K562 (cell line): ENCODE results near the gene TRRAP. TPM values are rescaled to one million over a fixed set of nuclear protein-coding genes. Genes with fewer than 3 reads are reported as not detected.

Experiments used
- ATAC-seq: fragments of 200-7000 bp; cut with Tn5 transposase; 3 replicates; pipeline ENCODE4 v1.9.1; 2020; ENCODE audit warnings: moderate library complexity
- BruUV-seq: library from RNA; stranded (reverse); fragments of 400-500 nt; replicated peaks from 2 replicates; lab custom pipeline; 2021; lab: Mats Ljungman, UMichigan
- CTCF ChIA-PET: fragments of 300-600 bp; formaldehyde crosslinking; extraction: SDS; loops from one replicate; lab custom pipeline; 2021; ENCODE audit warnings: low intra/inter-chr PET ratio; lab: Yijun Ruan, JAX
- POLR2A ChIA-PET: fragments of 300-600, 350-650 bp; sonication (Branson Sonifier 250); formaldehyde crosslinking; extraction: SDS; loops from one replicate; lab custom pipeline; 2021; ENCODE audit warnings: antibody characterized with exemption, inconsistent platforms; lab: Yijun Ruan, JAX
- DNase-seq, 4 experiments: peaks; one replicate each; pipeline versions ENCODE4 v3.0.0 to v3.0.0-alpha.2; 2011 to 2018; ENCODE audit warnings: low spot score in 3 of 4, mixed read lengths in 3 of 4; ENCODE audit errors: extremely low read depth in 1 of 4
- FAIRE-seq: peaks from 2 replicates; lab custom pipeline; 2011; peaks lifted over from hg19 to GRCh38; lab: Jason Lieb, UNC
- H2AFZ ChIP-seq: 2 replicates; pipeline ENCODE4 v1.6.0; 2011; ENCODE audit warnings: low read depth, low read length, control low read depth, inconsistent platforms
- H3K27ac ChIP-seq: fragments of 200-600 bp; 3 replicates; pipeline ENCODE4 v1.8.0; 2011; ENCODE audit warnings: low read depth, mild to moderate bottlenecking, control low read depth, inconsistent platforms, low read length, moderate library complexity, mixed read lengths; ENCODE audit errors: extremely low read depth
- H3K27me3 ChIP-seq, 2 experiments: fragments of 300-600 bp in 1 of 2; 2 replicates in 1 of 2; 3 replicates in 1 of 2; pipeline versions ENCODE4 v1.6.0 to v1.8.0; 2011; ENCODE audit warnings: inconsistent platforms in 2 of 2, low read length in 2 of 2, mild to moderate bottlenecking in 1 of 2, mixed read lengths in 1 of 2, moderate library complexity in 1 of 2; ENCODE audit not compliant: control insufficient read depth in 2 of 2, insufficient read depth in 2 of 2
- H3K36me3 ChIP-seq: fragments of 300-600 bp; 3 replicates; pipeline ENCODE4 v1.8.0; 2011; ENCODE audit warnings: mild to moderate bottlenecking, low read length, inconsistent platforms; ENCODE audit not compliant: control insufficient read depth, insufficient read depth
- H3K4me1 ChIP-seq, 2 experiments: fragments of 200-600 bp in 1 of 2; replicated peaks in 1 of 2; 2 replicates in 1 of 2; 3 replicates in 1 of 2; pipeline versions ENCODE4 v1.5.1 to v1.8.0; 2011; ENCODE audit warnings: inconsistent platforms in 2 of 2, low read length in 2 of 2, mild to moderate bottlenecking in 1 of 2, mixed read lengths in 1 of 2, moderate library complexity in 1 of 2; ENCODE audit not compliant: control insufficient read depth in 2 of 2, insufficient read depth in 2 of 2
- H3K4me2 ChIP-seq: 2 replicates; pipeline ENCODE4 v1.6.1; 2011; ENCODE audit warnings: low read length, control low read depth, inconsistent platforms, mixed read lengths; ENCODE audit not compliant: insufficient read depth
- H3K4me3 ChIP-seq: fragments of 200-600 bp; sonication (generic), shearing (Covaris generic); 2 replicates; pipeline ENCODE4 v1.5.1; 2016; ENCODE audit warnings: control low read depth, inconsistent platforms
- H3K79me2 ChIP-seq: fragments of 200-600 bp; 3 replicates; pipeline ENCODE4 v1.8.0; 2011; ENCODE audit warnings: low read length, inconsistent platforms; ENCODE audit not compliant: control insufficient read depth, insufficient read depth
- H3K9ac ChIP-seq, 2 experiments: 2 replicates each; pipeline versions ENCODE4 v1.6.0 to v1.6.1; 2011; ENCODE audit warnings: low read depth in 2 of 2, low read length in 2 of 2, control low read depth in 1 of 2, inconsistent platforms in 1 of 2, mild to moderate bottlenecking in 1 of 2, mixed read lengths in 1 of 2; ENCODE audit not compliant: insufficient read depth in 1 of 2
- H3K9me1 ChIP-seq: one replicate; pipeline ENCODE4 v1.6.0; 2011; ENCODE audit warnings: inconsistent platforms, mild to moderate bottlenecking, low read length, moderate library complexity; ENCODE audit not compliant: control insufficient read depth, insufficient read depth
- H3K9me3 ChIP-seq: replicated peaks from 2 replicates; pipeline ENCODE4 v1.5.1; 2011; ENCODE audit warnings: low read depth, low read length, inconsistent platforms; ENCODE audit not compliant: control insufficient read depth, insufficient read depth
- H4K20me1 ChIP-seq: replicated peaks from 2 replicates; pipeline ENCODE4 v1.6.1; 2011; ENCODE audit warnings: low read length, inconsistent platforms, mixed read lengths; ENCODE audit not compliant: control insufficient read depth, insufficient read depth
- ETV1 ChIP-seq: fragments of 450-650 bp; conservative IDR thresholded peaks from 2 replicates; pipeline ENCODE4 v1.6.1; 2016; ENCODE audit warnings: missing genetic modification characterization, control low read depth, low read depth, missing compliant biosample characterization
- HNRNPLL ChIP-seq: fragments of 200-400 bp; formaldehyde crosslinking; IDR thresholded peaks from 2 replicates; pipeline ENCODE4 v1.6.1; 2017; ENCODE audit warnings: low read length, low read depth, mild to moderate bottlenecking; ENCODE audit not compliant: poor library complexity, severe bottlenecking
- MXI1 ChIP-seq: IDR thresholded peaks from 2 replicates; pipeline ENCODE4 v1.6.1; 2011; ENCODE audit warnings: low read depth, mild to moderate bottlenecking, improper control_type of control experiment, low read length
- NFATC3 ChIP-seq: fragments of 450-650 bp; IDR thresholded peaks from 2 replicates; pipeline ENCODE4 v1.6.1; 2017; ENCODE audit warnings: mild to moderate bottlenecking
- POLR2H ChIP-seq: IDR thresholded peaks from 2 replicates; pipeline ENCODE4 v1.6.1; 2016; ENCODE audit warnings: missing genetic modification characterization, low read depth, mild to moderate bottlenecking, control low read depth, missing compliant biosample characterization, moderate library complexity
- ZNF239 ChIP-seq: fragments of 250-450 bp; sonication (Bioruptor Pico); IDR thresholded peaks from 2 replicates; pipeline ENCODE4 v1.4.0; 2020; ENCODE audit warnings: mild to moderate bottlenecking
- WGBS: fragments of 100-300 bp; shearing (Covaris generic); methylation state at CpG from one replicate; pipeline ENCODE4 v1.1.6; 2016; ENCODE audit warnings: low coverage, mixed read lengths; ENCODE audit not compliant: insufficient coverage; ENCODE audit errors: missing lambda C conversion rate; 5-methylcytosine and 5-hydroxymethylcytosine counted together
- in situ Hi-C: fragments of 300-500 bp; cut with MboI; formaldehyde crosslinking; loops from 4 replicates; pipeline ENCODE4 v1.15.0; 2018; ENCODE audit warnings: inconsistent platforms, mixed read lengths
- intact Hi-C: fragments of 100-400 bp; cut with micrococcal nuclease; formaldehyde crosslinking; loops from 2 replicates; pipeline ENCODE4 v1.14.2; 2022
- polyA plus RNA-seq, 8 experiments: library from polyadenylated mRNA; depleted of rRNA in 4 of 8; stranded (reverse) in 5 of 8; unstranded in 3 of 8; fragments of >200 nt; fragmentation: Nextera tagmentation in 2 of 8; fragmentation: Illumina TruSeq in 1 of 8; extraction: Ambion mirVana in 2 of 8; extraction: Trizol in 1 of 8; gene quantifications; 2 replicates each; pipeline versions ENCODE4 v1.2.1 to v1.2.3, GENCODE V29; 2011 to 2014; ENCODE audit warnings: inconsistent platforms in 1 of 8, missing spikeins in 1 of 8
- total RNA-seq, 7 experiments: library from RNA; depleted of rRNA in 6 of 7; stranded (reverse); fragments of >200 nt in 6 of 7; fragmentation: Illumina TruSeq in 2 of 7; extraction: Trizol in 2 of 7; gene quantifications; 2 replicates each; pipeline versions ENCODE4 v1.2.1 to v1.2.3, GENCODE V29; 2011 to 2021; ENCODE audit warnings: low replicate concordance in 1 of 7
- TF ChIP-seq, protein P1 (sequence below): fragments of 450-650 bp; formaldehyde crosslinking; IDR thresholded peaks from 2 replicates; pipeline ENCODE4 v1.4.0; 2022; ENCODE audit warnings: missing genetic modification characterization
- TF ChIP-seq, protein P2 (sequence below): sonication (generic); formaldehyde crosslinking; IDR thresholded peaks from 2 replicates; pipeline ENCODE4 v1.8.1; 2023; ENCODE audit warnings: mild to moderate bottlenecking, missing genetic modification reagents
- TF ChIP-seq, protein P3 (sequence below): fragments of 150-350 bp; IDR thresholded peaks from 2 replicates; pipeline ENCODE4 v1.6.1; 2014; ENCODE audit warnings: low read depth, mild to moderate bottlenecking, low read length, borderline replicate concordance

TRRAP gene
- total and polyA plus RNA-seq, 9 of the 15 experiments (the other 6 are each of a cell fraction or from before 2014, with no cell fraction given) = 1.3 to 47.2 (median 9.7) TPM

DNA sequence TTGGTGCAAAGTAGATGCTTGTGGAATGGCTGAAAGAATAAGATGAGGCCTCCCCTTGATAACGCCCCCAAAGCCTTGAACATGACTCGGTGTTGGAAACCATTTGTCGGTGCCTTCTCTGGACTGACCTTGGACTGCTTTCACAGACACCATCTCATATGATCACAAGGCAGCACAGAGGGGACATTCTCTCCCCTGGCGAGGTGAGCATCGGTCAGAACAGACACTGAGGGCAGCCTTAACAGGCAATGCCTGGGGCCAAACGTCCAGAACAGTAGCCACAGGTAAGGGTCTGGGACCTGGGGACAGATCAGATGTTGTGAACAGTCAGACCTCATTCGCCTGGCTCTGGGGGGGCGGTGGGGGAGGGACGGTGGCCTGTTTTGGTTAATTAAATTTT is 2.8 kb upstream of the TRRAP start:
- intact Hi-C loops (no loop called here), in situ Hi-C loops (no loop called here)
- Histone ChIP-seq H3K27ac (no peak overlapping the region), H3K36me3 (peaks cover 4% of the 10 kb centered on the region; the same call in 1 of the 3 replicates), H3K9ac (no peak overlapping the region), H3K9me3 (no peaks in the 10 kb centered on the region), H4K20me1 (peaks cover 14% of the 10 kb centered on the region; the same call in 1 of the 2 replicates), H3K4me2 (no peak overlapping the region), H3K9me1 (peaks cover 4% of the 10 kb centered on the region), H2AFZ (no peak overlapping the region), H3K79me2 (peaks cover 22% of the 10 kb centered on the region), H3K27me3 (peaks cover 4 to 10% of the 10 kb centered on the region in 2 experiments; a peak in 4 of 5 replicates), H3K4me1 (peaks cover 3 to 39% of the 10 kb centered on the region in 2 experiments; a peak in 4 of 5 replicates), H3K4me3 (no peak overlapping the region)
- TF ChIP-seq, protein P1, sequence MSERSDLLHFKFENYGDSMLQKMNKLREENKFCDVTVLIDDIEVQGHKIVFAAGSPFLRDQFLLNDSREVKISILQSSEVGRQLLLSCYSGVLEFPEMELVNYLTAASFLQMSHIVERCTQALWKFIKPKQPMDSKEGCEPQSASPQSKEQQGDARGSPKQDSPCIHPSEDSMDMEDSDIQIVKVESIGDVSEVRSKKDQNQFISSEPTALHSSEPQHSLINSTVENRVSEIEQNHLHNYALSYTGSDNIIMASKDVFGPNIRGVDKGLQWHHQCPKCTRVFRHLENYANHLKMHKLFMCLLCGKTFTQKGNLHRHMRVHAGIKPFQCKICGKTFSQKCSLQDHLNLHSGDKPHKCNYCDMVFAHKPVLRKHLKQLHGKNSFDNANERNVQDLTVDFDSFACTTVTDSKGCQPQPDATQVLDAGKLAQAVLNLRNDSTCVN = no peak
- TF ChIP-seq HNRNPLL (no peak), POLR2H (tag) (no peak), NFATC3 (no peak), ZNF239 (CRISPR knock-in tag) (no peak), MXI1 (no peak), ETV1 (tag) (no peak)
- TF ChIP-seq, protein P2, sequence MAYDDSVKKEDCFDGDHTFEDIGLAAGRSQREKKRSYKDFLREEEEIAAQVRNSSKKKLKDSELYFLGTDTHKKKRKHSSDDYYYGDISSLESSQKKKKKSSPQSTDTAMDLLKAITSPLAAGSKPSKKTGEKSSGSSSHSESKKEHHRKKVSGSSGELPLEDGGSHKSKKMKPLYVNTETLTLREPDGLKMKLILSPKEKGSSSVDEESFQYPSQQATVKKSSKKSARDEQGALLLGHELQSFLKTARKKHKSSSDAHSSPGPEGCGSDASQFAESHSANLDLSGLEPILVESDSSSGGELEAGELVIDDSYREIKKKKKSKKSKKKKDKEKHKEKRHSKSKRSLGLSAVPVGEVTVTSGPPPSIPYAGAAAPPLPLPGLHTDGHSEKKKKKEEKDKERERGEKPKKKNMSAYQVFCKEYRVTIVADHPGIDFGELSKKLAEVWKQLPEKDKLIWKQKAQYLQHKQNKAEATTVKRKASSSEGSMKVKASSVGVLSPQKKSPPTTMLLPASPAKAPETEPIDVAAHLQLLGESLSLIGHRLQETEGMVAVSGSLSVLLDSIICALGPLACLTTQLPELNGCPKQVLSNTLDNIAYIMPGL (CRISPR knock-in tag) = no peak
- TF ChIP-seq, protein P3, sequence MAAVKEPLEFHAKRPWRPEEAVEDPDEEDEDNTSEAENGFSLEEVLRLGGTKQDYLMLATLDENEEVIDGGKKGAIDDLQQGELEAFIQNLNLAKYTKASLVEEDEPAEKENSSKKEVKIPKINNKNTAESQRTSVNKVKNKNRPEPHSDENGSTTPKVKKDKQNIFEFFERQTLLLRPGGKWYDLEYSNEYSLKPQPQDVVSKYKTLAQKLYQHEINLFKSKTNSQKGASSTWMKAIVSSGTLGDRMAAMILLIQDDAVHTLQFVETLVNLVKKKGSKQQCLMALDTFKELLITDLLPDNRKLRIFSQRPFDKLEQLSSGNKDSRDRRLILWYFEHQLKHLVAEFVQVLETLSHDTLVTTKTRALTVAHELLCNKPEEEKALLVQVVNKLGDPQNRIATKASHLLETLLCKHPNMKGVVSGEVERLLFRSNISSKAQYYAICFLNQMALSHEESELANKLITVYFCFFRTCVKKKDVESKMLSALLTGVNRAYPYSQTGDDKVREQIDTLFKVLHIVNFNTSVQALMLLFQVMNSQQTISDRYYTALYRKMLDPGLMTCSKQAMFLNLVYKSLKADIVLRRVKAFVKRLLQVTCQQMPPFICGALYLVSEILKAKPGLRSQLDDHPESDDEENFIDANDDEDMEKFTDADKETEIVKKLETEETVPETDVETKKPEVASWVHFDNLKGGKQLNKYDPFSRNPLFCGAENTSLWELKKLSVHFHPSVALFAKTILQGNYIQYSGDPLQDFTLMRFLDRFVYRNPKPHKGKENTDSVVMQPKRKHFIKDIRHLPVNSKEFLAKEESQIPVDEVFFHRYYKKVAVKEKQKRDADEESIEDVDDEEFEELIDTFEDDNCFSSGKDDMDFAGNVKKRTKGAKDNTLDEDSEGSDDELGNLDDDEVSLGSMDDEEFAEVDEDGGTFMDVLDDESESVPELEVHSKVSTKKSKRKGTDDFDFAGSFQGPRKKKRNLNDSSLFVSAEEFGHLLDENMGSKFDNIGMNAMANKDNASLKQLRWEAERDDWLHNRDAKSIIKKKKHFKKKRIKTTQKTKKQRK = no peak
- no TSS peak for BruUV-seq
- WGBS = 42% methylated on average over 9 of the region's 9 CpGs
- ChIA-PET CTCF (no interaction called here), POLR2A (no interaction called here)
- no peak for DNase-seq
- no peak for FAIRE-seq
- no peak for ATAC-seq
